ENCODE data around the gene GFRA1.

The GFRA1 gene

GRCh38 chr10:116115797-116116196 is 157.2 kb downstream of the GFRA1 start:
- H3K36me3 ChIP-seq: no peaks in the 10 kb centered on the region
- no peak overlapping the region for H3K27ac ChIP-seq
- H3K9me3 ChIP-seq: no peaks in the 10 kb centered on the region
- H3K27me3 ChIP-seq: no peaks in the 10 kb centered on the region
- no peak overlapping the region for H3K4me3 ChIP-seq (ENCODE audit: low read depth in 1 of 2, low read length in 1 of 2)
- TF ChIP-seq CTCF (IDR thresholded peaks at IDR 0.05): no peak
- H3K4me1 ChIP-seq (ENCODE audit: control insufficient read depth in 1 of 2, insufficient read depth in 1 of 2, low read depth in 1 of 2, low read length in 1 of 2): no peaks in the 10 kb centered on the region

- Histone ChIP-seq H3K4me1 (ENCODE audit: control insufficient read depth in 1 of 2, insufficient read depth in 1 of 2, low read depth in 1 of 2, low read length in 1 of 2) (no peaks in the 10 kb centered on the region), H3K27me3 (no peaks in the 10 kb centered on the region), H3K9me3 (no peaks in the 10 kb centered on the region), H3K4me3 (ENCODE audit: low read depth in 1 of 2, low read length in 1 of 2) (no peak overlapping the region), H3K36me3 (no peaks in the 10 kb centered on the region), H3K27ac (no peak overlapping the region)
- no peak for TF ChIP-seq CTCF (IDR thresholded peaks at IDR 0.05)
These were observed 157.9 kb downstream of the GFRA1 start for GRCh38 chr10:116115036-116115641.

- Histone ChIP-seq H3K4me1 (ENCODE audit: control insufficient read depth in 1 of 2, insufficient read depth in 1 of 2, low read depth in 1 of 2, low read length in 1 of 2) (no peaks in the 10 kb centered on the region), H3K4me3 (ENCODE audit: low read depth in 1 of 2, low read length in 1 of 2) (no peak overlapping the region), H3K9me3 (no peaks in the 10 kb centered on the region), H3K27me3 (no peaks in the 10 kb centered on the region), H3K27ac (no peak overlapping the region), H3K36me3 (no peaks in the 10 kb centered on the region)
- no peak for TF ChIP-seq CTCF (IDR thresholded peaks at IDR 0.05)
These were observed 159.1 kb downstream of the GFRA1 start for GRCh38 chr10:116113721-116114501.

- Histone ChIP-seq H3K27me3 (no peaks in the 10 kb centered on the region), H3K27ac (no peak overlapping the region), H3K36me3 (no peaks in the 10 kb centered on the region), H3K9me3 (no peaks in the 10 kb centered on the region), H3K4me1 (ENCODE audit: control insufficient read depth in 1 of 2, insufficient read depth in 1 of 2, low read depth in 1 of 2, low read length in 1 of 2) (no peaks in the 10 kb centered on the region), H3K4me3 (ENCODE audit: low read depth in 1 of 2, low read length in 1 of 2) (no peak overlapping the region)
- TF ChIP-seq CTCF (IDR thresholded peaks at IDR 0.05): no peak
These were observed 160.5 kb downstream of the GFRA1 start for GRCh38 chr10:116112232-116113231.

GRCh38 chr10:116111483-116112095 is 161.4 kb downstream of the GFRA1 start:
- Histone ChIP-seq H3K27ac (no peak overlapping the region), H3K9me3 (no peaks in the 10 kb centered on the region), H3K4me3 (ENCODE audit: low read depth in 1 of 2, low read length in 1 of 2) (no peak overlapping the region), H3K4me1 (ENCODE audit: control insufficient read depth in 1 of 2, insufficient read depth in 1 of 2, low read depth in 1 of 2, low read length in 1 of 2) (no peaks in the 10 kb centered on the region), H3K27me3 (no peaks in the 10 kb centered on the region), H3K36me3 (no peaks in the 10 kb centered on the region)
- no peak for TF ChIP-seq CTCF (IDR thresholded peaks at IDR 0.05)

Data from neutrophil (primary cell).